Measurements from ENCODE around the gene PPFIBP2.

- no peak for TF ChIP-seq ZNF558 (tag by site-specific recombination; IDR thresholded peaks at IDR 0.05)
- TF ChIP-seq, protein P1, sequence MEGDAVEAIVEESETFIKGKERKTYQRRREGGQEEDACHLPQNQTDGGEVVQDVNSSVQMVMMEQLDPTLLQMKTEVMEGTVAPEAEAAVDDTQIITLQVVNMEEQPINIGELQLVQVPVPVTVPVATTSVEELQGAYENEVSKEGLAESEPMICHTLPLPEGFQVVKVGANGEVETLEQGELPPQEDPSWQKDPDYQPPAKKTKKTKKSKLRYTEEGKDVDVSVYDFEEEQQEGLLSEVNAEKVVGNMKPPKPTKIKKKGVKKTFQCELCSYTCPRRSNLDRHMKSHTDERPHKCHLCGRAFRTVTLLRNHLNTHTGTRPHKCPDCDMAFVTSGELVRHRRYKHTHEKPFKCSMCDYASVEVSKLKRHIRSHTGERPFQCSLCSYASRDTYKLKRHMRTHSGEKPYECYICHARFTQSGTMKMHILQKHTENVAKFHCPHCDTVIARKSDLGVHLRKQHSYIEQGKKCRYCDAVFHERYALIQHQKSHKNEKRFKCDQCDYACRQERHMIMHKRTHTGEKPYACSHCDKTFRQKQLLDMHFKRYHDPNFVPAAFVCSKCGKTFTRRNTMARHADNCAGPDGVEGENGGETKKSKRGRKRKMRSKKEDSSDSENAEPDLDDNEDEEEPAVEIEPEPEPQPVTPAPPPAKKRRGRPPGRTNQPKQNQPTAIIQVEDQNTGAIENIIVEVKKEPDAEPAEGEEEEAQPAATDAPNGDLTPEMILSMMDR (tag by site-specific recombination; IDR thresholded peaks at IDR 0.05): no peak
- TF ChIP-seq ZNF791 (tag by site-specific recombination; IDR thresholded peaks at IDR 0.05): no peak
- no peak for TF ChIP-seq YY1 (tag by site-specific recombination; IDR thresholded peaks at IDR 0.05)
- no peak for TF ChIP-seq ZSCAN18 (tag by site-specific recombination; IDR thresholded peaks at IDR 0.05)
- TF ChIP-seq, protein P2, sequence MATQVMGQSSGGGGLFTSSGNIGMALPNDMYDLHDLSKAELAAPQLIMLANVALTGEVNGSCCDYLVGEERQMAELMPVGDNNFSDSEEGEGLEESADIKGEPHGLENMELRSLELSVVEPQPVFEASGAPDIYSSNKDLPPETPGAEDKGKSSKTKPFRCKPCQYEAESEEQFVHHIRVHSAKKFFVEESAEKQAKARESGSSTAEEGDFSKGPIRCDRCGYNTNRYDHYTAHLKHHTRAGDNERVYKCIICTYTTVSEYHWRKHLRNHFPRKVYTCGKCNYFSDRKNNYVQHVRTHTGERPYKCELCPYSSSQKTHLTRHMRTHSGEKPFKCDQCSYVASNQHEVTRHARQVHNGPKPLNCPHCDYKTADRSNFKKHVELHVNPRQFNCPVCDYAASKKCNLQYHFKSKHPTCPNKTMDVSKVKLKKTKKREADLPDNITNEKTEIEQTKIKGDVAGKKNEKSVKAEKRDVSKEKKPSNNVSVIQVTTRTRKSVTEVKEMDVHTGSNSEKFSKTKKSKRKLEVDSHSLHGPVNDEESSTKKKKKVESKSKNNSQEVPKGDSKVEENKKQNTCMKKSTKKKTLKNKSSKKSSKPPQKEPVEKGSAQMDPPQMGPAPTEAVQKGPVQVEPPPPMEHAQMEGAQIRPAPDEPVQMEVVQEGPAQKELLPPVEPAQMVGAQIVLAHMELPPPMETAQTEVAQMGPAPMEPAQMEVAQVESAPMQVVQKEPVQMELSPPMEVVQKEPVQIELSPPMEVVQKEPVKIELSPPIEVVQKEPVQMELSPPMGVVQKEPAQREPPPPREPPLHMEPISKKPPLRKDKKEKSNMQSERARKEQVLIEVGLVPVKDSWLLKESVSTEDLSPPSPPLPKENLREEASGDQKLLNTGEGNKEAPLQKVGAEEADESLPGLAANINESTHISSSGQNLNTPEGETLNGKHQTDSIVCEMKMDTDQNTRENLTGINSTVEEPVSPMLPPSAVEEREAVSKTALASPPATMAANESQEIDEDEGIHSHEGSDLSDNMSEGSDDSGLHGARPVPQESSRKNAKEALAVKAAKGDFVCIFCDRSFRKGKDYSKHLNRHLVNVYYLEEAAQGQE (tag by site-specific recombination; IDR thresholded peaks at IDR 0.05): no peak
Observed at GRCh38 chr11:7595016-7595866, 81.4 kb downstream of the PPFIBP2 start.

Measured in HEK293 (cell line).